Hepatocyte (in vitro differentiated cells): ENCODE data around the gene VAV3.

Experiments
- CTCF ChIP-seq: fragments of 200-600 bp; sonication (generic); IDR thresholded peaks from 2 replicates; pipeline ENCODE4 v1.5.1; 2016; ENCODE audit warnings: antibody characterized with exemption, mild to moderate bottlenecking; ENCODE audit not compliant: poor library complexity
- EZH2 ChIP-seq: fragments of 200-600 bp; sonication (generic); IDR thresholded peaks from 2 replicates; pipeline ENCODE4 v1.6.1; 2016; ENCODE audit warnings: antibody characterized with exemption, mild to moderate bottlenecking, borderline replicate concordance
- EZH2phosphoT487 ChIP-seq: fragments of 200-600 bp; sonication (generic); IDR thresholded peaks from one replicate; pipeline ENCODE4 v1.6.1; 2018; ENCODE audit warnings: antibody characterized with exemption, mild to moderate bottlenecking, low read depth, moderate library complexity; ENCODE audit not compliant: unreplicated experiment, severe bottlenecking

DNA sequence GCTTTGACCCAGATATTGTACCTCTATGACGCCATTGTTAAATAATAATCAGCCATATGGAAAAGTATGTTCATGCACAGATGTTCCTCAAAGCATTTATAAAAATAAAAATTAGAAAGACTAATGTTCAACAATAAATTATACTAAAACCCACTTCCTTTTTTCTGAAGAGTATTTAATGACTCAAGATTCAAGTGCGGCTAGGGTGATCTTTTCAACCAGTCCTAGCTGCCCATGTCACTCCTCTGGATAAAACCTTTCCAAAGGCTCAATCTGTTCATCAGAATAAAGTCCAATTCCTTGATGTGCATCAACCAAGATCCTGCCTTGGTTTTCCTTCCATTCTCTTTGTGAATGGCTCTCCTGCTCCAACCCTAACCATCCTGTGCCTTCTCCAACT is 292.0 kb downstream of the VAV3 start:
- TF ChIP-seq CTCF (no peak), EZH2phosphoT487 (no peak), EZH2 (no peak)
